Mesendoderm (in vitro differentiated cells): ENCODE measurements around the gene OSMR.

ENCODE experiments used
- DNase-seq: peaks from one replicate; pipeline ENCODE4 v3.0.0; 2013
- H2AK5ac ChIP-seq: 2 replicates; pipeline ENCODE4 v1.6.1; 2013; ENCODE audit warnings: low read length, inconsistent platforms
- H2BK120ac ChIP-seq: 2 replicates; pipeline ENCODE4 v1.6.1; 2013; ENCODE audit warnings: low read depth, mild to moderate bottlenecking, low read length, moderate library complexity, mixed read lengths
- H2BK15ac ChIP-seq: replicated peaks from 2 replicates; pipeline ENCODE4 v1.6.1; 2013; ENCODE audit warnings: low read depth, mild to moderate bottlenecking, moderate library complexity
- H2BK5ac ChIP-seq: 2 replicates; pipeline ENCODE4 v1.6.1; 2013; ENCODE audit warnings: low read length, inconsistent platforms
- H3K18ac ChIP-seq: 2 replicates; pipeline ENCODE4 v1.6.1; 2013; ENCODE audit warnings: mild to moderate bottlenecking, low read length, mixed read lengths
- H3K23ac ChIP-seq: one replicate; pipeline ENCODE4 v1.6.1; 2013; ENCODE audit warnings: low read length
- H3K27ac ChIP-seq: 2 replicates; pipeline ENCODE4 v1.5.1; 2013; ENCODE audit warnings: low read depth, mild to moderate bottlenecking, inconsistent platforms, low read length, moderate library complexity
- H3K27me3 ChIP-seq: 2 replicates; pipeline ENCODE4 v1.6.1; 2013; ENCODE audit warnings: low read length, control low read depth, mild to moderate bottlenecking, inconsistent platforms; ENCODE audit not compliant: insufficient read depth, poor library complexity
- H3K36me3 ChIP-seq: 2 replicates; pipeline ENCODE4 v1.6.1; 2013; ENCODE audit warnings: low read length, inconsistent platforms; ENCODE audit not compliant: control insufficient read depth, insufficient read depth
- H3K4ac ChIP-seq: one replicate; pipeline ENCODE4 v1.6.1; 2013; ENCODE audit warnings: low read depth, mild to moderate bottlenecking, low read length, moderate library complexity
- H3K4me1 ChIP-seq: 2 replicates; pipeline ENCODE4 v1.6.1; 2013; ENCODE audit warnings: low read depth, low read length, inconsistent platforms; ENCODE audit not compliant: control insufficient read depth
- H3K4me2 ChIP-seq: 2 replicates; pipeline ENCODE4 v1.6.1; 2013; ENCODE audit warnings: low read length
- H3K4me3 ChIP-seq: 2 replicates; pipeline ENCODE4 v1.5.1; 2013; ENCODE audit warnings: mild to moderate bottlenecking, low read length
- H3K56ac ChIP-seq: one replicate; pipeline ENCODE4 v1.6.1; 2013; ENCODE audit warnings: low read length
- H3K79me1 ChIP-seq: 2 replicates; pipeline ENCODE4 v1.6.1; 2013; ENCODE audit warnings: low read length, inconsistent platforms
- H3K79me2 ChIP-seq: 2 replicates; pipeline ENCODE4 v1.6.1; 2013; ENCODE audit warnings: mild to moderate bottlenecking, low read length; ENCODE audit not compliant: control insufficient read depth, insufficient read depth
- H3K9ac ChIP-seq: 2 replicates; pipeline ENCODE4 v1.6.1; 2013; ENCODE audit warnings: low read length, inconsistent platforms
- H4K5ac ChIP-seq: one replicate; pipeline ENCODE4 v1.6.1; 2013; ENCODE audit warnings: low read length
- H4K8ac ChIP-seq: one replicate; pipeline ENCODE4 v1.6.1; 2013; ENCODE audit warnings: low read depth, mild to moderate bottlenecking, control low read depth, low read length, moderate library complexity
- WGBS: extraction: QIAGEN DNeasy Blood & Tissue Kit; methylation state at CpG from one replicate; pipeline ENCODE4 v1.1.7; 2013; ENCODE audit warnings: low lambda C conversion rate, missing lambda C conversion rate; ENCODE audit not compliant: insufficient coverage; ENCODE audit errors: extremely low coverage; 5-methylcytosine and 5-hydroxymethylcytosine counted together

The OSMR gene

DNA sequence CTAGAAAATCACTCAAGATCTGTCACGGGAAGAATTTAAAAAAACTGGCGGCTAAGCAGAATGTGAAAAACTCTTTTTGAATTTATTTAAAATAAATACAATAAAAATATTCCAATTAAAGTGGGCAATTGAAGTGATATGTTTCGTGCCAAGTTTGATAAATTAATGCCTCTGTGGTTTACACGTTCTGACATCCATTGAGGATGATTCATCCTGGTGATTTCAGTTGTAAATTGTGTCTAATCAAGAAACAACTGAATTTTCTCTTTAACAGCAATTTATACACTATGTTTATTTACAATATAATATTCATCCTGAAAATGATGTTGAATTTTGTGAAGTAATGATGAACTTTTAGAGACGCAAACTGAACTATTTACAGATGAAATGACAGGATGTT lies 21.0 kb upstream of the OSMR start:
- H3K56ac ChIP-seq = no peak overlapping the region
- H3K9ac ChIP-seq = no peak overlapping the region
- no peak overlapping the region for H3K4me3 ChIP-seq
- no peak overlapping the region for H2BK15ac ChIP-seq
- no peak overlapping the region for H3K23ac ChIP-seq
- H3K4ac ChIP-seq = no peak overlapping the region
- H2AK5ac ChIP-seq = no peak overlapping the region
- no peaks in the 10 kb centered on the region for H3K79me1 ChIP-seq
- DNase-seq = no peak
- no peak overlapping the region for H3K18ac ChIP-seq
- H4K8ac ChIP-seq = no peak overlapping the region
- no peaks in the 10 kb centered on the region for H3K27me3 ChIP-seq
- H3K79me2 ChIP-seq = no peaks in the 10 kb centered on the region
- H2BK5ac ChIP-seq = no peak overlapping the region
- H3K4me1 ChIP-seq = no peaks in the 10 kb centered on the region
- H3K27ac ChIP-seq = no peak overlapping the region
- no peak overlapping the region for H3K4me2 ChIP-seq
- H4K5ac ChIP-seq = no peak overlapping the region
- no peak overlapping the region for H2BK120ac ChIP-seq
- no CpG with 5 or more reads among the region's 5 CpGs for WGBS
- no peaks in the 10 kb centered on the region for H3K36me3 ChIP-seq

DNA sequence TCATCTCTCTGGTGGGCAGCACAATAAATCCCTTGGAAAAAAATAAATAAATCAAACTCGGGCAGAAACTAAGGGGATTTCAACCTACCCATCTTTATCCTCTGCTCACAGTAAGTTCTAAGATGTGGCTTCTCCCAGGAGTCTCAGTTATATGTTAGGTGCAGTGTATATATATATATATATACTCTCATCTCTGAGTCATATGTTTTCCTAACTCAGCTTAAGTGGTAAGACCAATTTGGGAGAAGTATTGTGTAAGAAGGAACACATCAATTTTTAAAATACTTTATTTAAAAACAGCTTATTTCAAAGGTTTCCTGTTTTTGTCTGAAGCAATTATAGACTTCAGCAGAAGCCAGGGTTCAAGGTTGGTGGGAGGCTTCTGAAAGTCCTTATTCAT lies 20.3 kb upstream of the OSMR start:
- no peaks in the 10 kb centered on the region for H3K36me3 ChIP-seq
- no peak overlapping the region for H3K4me3 ChIP-seq
- H2BK120ac ChIP-seq = no peak overlapping the region
- no peaks in the 10 kb centered on the region for H3K79me2 ChIP-seq
- no peak overlapping the region for H3K9ac ChIP-seq
- no peak for DNase-seq
- H3K4me1 ChIP-seq = no peaks in the 10 kb centered on the region
- H3K79me1 ChIP-seq = no peaks in the 10 kb centered on the region
- no peak overlapping the region for H4K8ac ChIP-seq
- no peak overlapping the region for H3K27ac ChIP-seq
- no peak overlapping the region for H2BK15ac ChIP-seq
- H3K4me2 ChIP-seq = no peak overlapping the region
- H2AK5ac ChIP-seq = no peak overlapping the region
- no peak overlapping the region for H3K4ac ChIP-seq
- no peak overlapping the region for H2BK5ac ChIP-seq
- H3K23ac ChIP-seq = no peak overlapping the region
- no peaks in the 10 kb centered on the region for H3K27me3 ChIP-seq
- no peak overlapping the region for H3K56ac ChIP-seq
- no peak overlapping the region for H3K18ac ChIP-seq
- no peak overlapping the region for H4K5ac ChIP-seq
- no CpG with 5 or more reads among the region's 1 CpG for WGBS

DNA sequence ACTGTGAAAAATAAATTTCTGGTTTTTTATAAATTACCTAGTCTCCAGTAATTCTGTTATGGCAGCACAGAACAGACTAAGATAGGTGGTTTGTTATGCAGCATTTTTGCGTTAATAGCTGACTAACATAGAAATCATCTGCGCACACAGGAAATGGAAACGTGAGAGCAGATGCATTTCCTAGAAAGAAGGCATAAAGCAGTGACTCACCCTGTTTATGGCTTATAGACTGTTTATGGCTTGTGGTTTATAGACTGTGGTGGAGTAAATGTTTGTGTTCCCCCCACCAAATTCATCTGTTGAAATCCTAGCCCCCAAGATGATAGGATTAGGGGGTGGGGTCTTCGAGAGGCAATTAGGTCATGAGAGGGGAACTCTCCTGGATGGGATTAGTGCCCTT lies 18.3 kb upstream of the OSMR start:
- H3K4me2 ChIP-seq = no peak overlapping the region
- no peak overlapping the region for H2BK5ac ChIP-seq
- H3K4me3 ChIP-seq = no peak overlapping the region
- peaks cover 3% of the 10 kb centered on the region for H3K4me1 ChIP-seq
- H3K79me2 ChIP-seq = no peaks in the 10 kb centered on the region
- no peak overlapping the region for H3K18ac ChIP-seq
- no peak overlapping the region for H3K27ac ChIP-seq
- H2BK15ac ChIP-seq = no peak overlapping the region
- H3K79me1 ChIP-seq = no peaks in the 10 kb centered on the region
- H4K5ac ChIP-seq = no peak overlapping the region
- H3K56ac ChIP-seq = no peak overlapping the region
- H4K8ac ChIP-seq = no peak overlapping the region
- H3K36me3 ChIP-seq = no peaks in the 10 kb centered on the region
- no peak overlapping the region for H2BK120ac ChIP-seq
- H3K4ac ChIP-seq = no peak overlapping the region
- H3K23ac ChIP-seq = no peak overlapping the region
- WGBS = no CpG with 5 or more reads among the region's 4 CpGs
- no peak overlapping the region for H3K9ac ChIP-seq
- DNase-seq = no peak
- H3K27me3 ChIP-seq = no peaks in the 10 kb centered on the region
- H2AK5ac ChIP-seq = no peak overlapping the region

DNA sequence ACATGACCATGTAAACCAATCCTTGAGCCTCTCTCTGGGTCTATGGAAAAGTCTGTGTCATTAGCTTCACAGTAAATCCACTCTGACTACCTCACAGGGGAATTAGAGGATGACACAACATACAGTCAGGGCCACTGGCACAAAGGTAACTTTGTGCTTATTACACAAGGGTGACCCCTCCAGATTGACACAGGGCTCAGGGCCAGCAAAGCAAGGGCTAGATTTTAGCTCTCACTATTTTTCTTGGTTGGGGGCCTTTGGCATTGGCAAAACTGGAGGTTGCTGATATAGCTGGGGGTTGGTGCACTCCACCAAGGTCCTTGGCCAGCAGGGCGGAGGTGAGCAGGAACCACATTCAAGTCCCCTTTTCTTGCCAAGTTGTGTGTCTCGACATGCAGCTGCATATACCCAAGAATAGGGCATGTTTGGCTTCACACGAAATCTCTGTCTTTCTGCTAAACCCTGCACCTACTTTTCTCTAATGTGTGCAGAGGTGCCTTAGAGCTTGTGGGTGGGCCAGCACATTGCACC lies 15.2 kb upstream of the OSMR start:
- no peak overlapping the region for H2AK5ac ChIP-seq
- no CpG with 5 or more reads among the region's 3 CpGs for WGBS
- H3K56ac ChIP-seq = no peak overlapping the region
- no peak overlapping the region for H3K18ac ChIP-seq
- H3K36me3 ChIP-seq = no peaks in the 10 kb centered on the region
- no peaks in the 10 kb centered on the region for H3K79me2 ChIP-seq
- no peak overlapping the region for H3K23ac ChIP-seq
- H3K4me1 ChIP-seq = peaks cover 3% of the 10 kb centered on the region
- H4K5ac ChIP-seq = no peak overlapping the region
- no peak overlapping the region for H3K4me2 ChIP-seq
- H4K8ac ChIP-seq = no peak overlapping the region
- H3K27me3 ChIP-seq = no peaks in the 10 kb centered on the region
- H3K4ac ChIP-seq = no peak overlapping the region
- H3K27ac ChIP-seq = no peak overlapping the region
- H3K79me1 ChIP-seq = no peaks in the 10 kb centered on the region
- H3K4me3 ChIP-seq = no peak overlapping the region
- no peak for DNase-seq
- no peak overlapping the region for H2BK15ac ChIP-seq
- H3K9ac ChIP-seq = no peak overlapping the region
- H2BK5ac ChIP-seq = no peak overlapping the region
- no peak overlapping the region for H2BK120ac ChIP-seq

GRCh38 chr5:38831117-38831516 lies 14.7 kb upstream of the OSMR start:
- Histone ChIP-seq H3K9ac (no peak overlapping the region), H3K4me2 (no peak overlapping the region), H3K27ac (no peak overlapping the region), H3K4me3 (no peak overlapping the region), H3K79me2 (no peaks in the 10 kb centered on the region), H3K18ac (no peak overlapping the region), H3K56ac (no peak overlapping the region), H4K5ac (no peak overlapping the region), H3K27me3 (no peaks in the 10 kb centered on the region), H2BK15ac (no peak overlapping the region), H3K36me3 (no peaks in the 10 kb centered on the region), H2BK5ac (no peak overlapping the region), H3K23ac (no peak overlapping the region), H3K4ac (no peak overlapping the region), H2AK5ac (no peak overlapping the region), H4K8ac (no peak overlapping the region), H3K79me1 (no peaks in the 10 kb centered on the region), H3K4me1 (peaks cover 3% of the 10 kb centered on the region), H2BK120ac (no peak overlapping the region)
- WGBS = no CpG with 5 or more reads among the region's 5 CpGs
- no peak for DNase-seq

- Histone ChIP-seq H2BK120ac (no peak overlapping the region), H3K18ac (no peak overlapping the region), H3K4me1 (peaks cover 3% of the 10 kb centered on the region), H3K27me3 (no peaks in the 10 kb centered on the region), H2AK5ac (no peak overlapping the region), H3K27ac (no peak overlapping the region), H3K56ac (no peak overlapping the region), H3K9ac (no peak overlapping the region), H3K79me1 (no peaks in the 10 kb centered on the region), H3K79me2 (no peaks in the 10 kb centered on the region), H3K4ac (no peak overlapping the region), H2BK15ac (no peak overlapping the region), H3K4me3 (no peak overlapping the region), H2BK5ac (no peak overlapping the region), H4K8ac (no peak overlapping the region), H3K23ac (no peak overlapping the region), H3K4me2 (no peak overlapping the region), H3K36me3 (no peaks in the 10 kb centered on the region), H4K5ac (no peak overlapping the region)
- no CpG with 5 or more reads among the region's 3 CpGs for WGBS
- DNase-seq = peak; percentile 83
These were observed 13.9 kb upstream of the OSMR start for GRCh38 chr5:38831909-38832308.
